PFSK-1 (cell line): ENCODE results near the gene DDX10.

Experiments
- POLR2AphosphoS5 ChIP-seq: IDR thresholded peaks from 2 replicates; pipeline ENCODE4 v1.6.1; 2012; ENCODE audit warnings: low read depth, mild to moderate bottlenecking, control low read depth, low read length, moderate library complexity
- REST ChIP-seq, 2 experiments: IDR thresholded peaks; 2 replicates each; pipeline versions ENCODE4 v1.6.1 to v1.8.0; 2011 to 2012; ENCODE audit warnings: low read depth in 2 of 2, low read length in 2 of 2, control low read depth in 1 of 2, inconsistent platforms in 1 of 2, mild to moderate bottlenecking in 1 of 2, moderate library complexity in 1 of 2; ENCODE audit not compliant: insufficient read depth in 1 of 2

- TF ChIP-seq POLR2AphosphoS5 (no peak), REST (IDR thresholded peaks at IDR 0.05; ENCODE audit: insufficient read depth in 1 of 2, low read depth in 2 of 2, low read length in 2 of 2) (no peak)
Measured at GRCh38 chr11:108929241-108929640, 264.4 kb downstream of the DDX10 start.
